ENCODE results near the gene INS.

GRCh38 chr11:2118677-2119076, 42.3 kb downstream of the INS start:
- TF ChIP-seq CTCF (IDR thresholded peaks at IDR 0.05), result no peak
- TF ChIP-seq EZH2 (IDR thresholded peaks at IDR 0.05; ENCODE audit: borderline replicate concordance, insufficient read depth, low read depth, low read length, poor library complexity, severe bottlenecking), result no peak
